ENCODE results near the gene ZNF749. TPM values are rescaled to one million over a fixed set of nuclear protein-coding genes. Genes with fewer than 3 reads are reported as not detected.

Gene ZNF749
- total and polyA plus RNA-seq, 2 of the 4 experiments (the other 2 are of a cell fraction) = 7.9 to 9.9 TPM

GRCh38 chr19:57403737-57404563, 31.2 kb upstream of the ZNF749 start:
- no peak overlapping the region for H3K4me3 ChIP-seq (ENCODE audit: insufficient read depth, low read depth, low read length)
- H3K23ac ChIP-seq (ENCODE audit: low read depth, low read length) = no peak overlapping the region
- H4K5ac ChIP-seq (ENCODE audit: low read depth, low read length) = no peak overlapping the region
- H2BK120ac ChIP-seq (ENCODE audit: low read depth, low read length) = no peak overlapping the region
- H2AFZ ChIP-seq (replicated peaks; ENCODE audit: low read length, poor library complexity) = no peak overlapping the region
- WGBS, 2 experiments (ENCODE audit: extremely low coverage in 2 of 2, insufficient read length in 1 of 2) = 98% methylated on average over 5 of the region's 9 CpGs; no CpG with 5 or more reads in 1 of the 2 experiments
- H3K27me3 ChIP-seq (ENCODE audit: control insufficient read depth, insufficient read depth, low read length) = no peaks in the 10 kb centered on the region
- DNase-seq (no peak), ATAC-seq (ENCODE audit: low read depth) (no peak)
- no TSS peak for BruUV-seq (replicated peaks)
- CTCF ChIA-PET = no interaction called here
- no peak overlapping the region for H3K4me2 ChIP-seq (ENCODE audit: low read depth, low read length)
- in situ Hi-C loops (cut with MboI; ENCODE audit: low sequenced_read_pairs) (no loop called here), dilution Hi-C loops (cut with HindIII; ENCODE audit: low sequenced_read_pairs, unreplicated experiment) (no loop called here), intact Hi-C loops (cut with micrococcal nuclease) (no loop called here)
- H3K18ac ChIP-seq (ENCODE audit: low read depth, low read length) = no peak overlapping the region
- no peak overlapping the region for H3K56ac ChIP-seq (ENCODE audit: extremely low read depth, insufficient read depth, low read length)
- no peak overlapping the region for H2AK9ac ChIP-seq (replicated peaks; ENCODE audit: low read depth, low read length, poor library complexity)
- peaks cover 2% of the 10 kb centered on the region; the same call in 1 of the 2 replicates for H3K9me1 ChIP-seq (ENCODE audit: insufficient read depth, low read length)
- no peak overlapping the region for H2BK5ac ChIP-seq (ENCODE audit: low read depth, low read length, poor library complexity, severe bottlenecking)
- H3K14ac ChIP-seq (replicated peaks; ENCODE audit: low read depth, low read length) = no peak overlapping the region
- no peak overlapping the region for H3K27ac ChIP-seq (ENCODE audit: insufficient read depth, low read length)
- no peak for TF ChIP-seq USF2 (IDR thresholded peaks at IDR 0.05; ENCODE audit: low read depth, low read length)
- no peak for TF ChIP-seq MAZ (IDR thresholded peaks at IDR 0.05; ENCODE audit: borderline replicate concordance, low read depth, low read length)
- no peak for TF ChIP-seq RCOR1 (IDR thresholded peaks at IDR 0.05; ENCODE audit: insufficient replicate concordance, low read length)
- TF ChIP-seq BHLHE40 (IDR thresholded peaks at IDR 0.05; ENCODE audit: low read depth, low read length) = no peak
- no peak for TF ChIP-seq FOS (IDR thresholded peaks at IDR 0.05; ENCODE audit: low read depth, low read length)
- no peak for TF ChIP-seq RFX5 (IDR thresholded peaks at IDR 0.05; ENCODE audit: low read depth, low read length)
- TF ChIP-seq CHD1 (IDR thresholded peaks at IDR 0.05; ENCODE audit: low read depth, low read length) = no peak
- TF ChIP-seq CEBPB (IDR thresholded peaks at IDR 0.05; ENCODE audit: low read depth, low read length) = no peak
- no peaks in the 10 kb centered on the region for H3K4me1 ChIP-seq (ENCODE audit: control insufficient read depth, insufficient read depth, low read length)
- no peak overlapping the region for H3K9ac ChIP-seq (ENCODE audit: low read depth, low read length)
- H3K9me3 ChIP-seq (ENCODE audit: control insufficient read depth, insufficient read depth, low read length) = peaks cover 4% of the 10 kb centered on the region
- no peak overlapping the region for H3K4ac ChIP-seq (ENCODE audit: low read depth, low read length)
- no peak overlapping the region for H2BK15ac ChIP-seq (ENCODE audit: low read depth, low read length)
- no peaks in the 10 kb centered on the region for H4K20me1 ChIP-seq (ENCODE audit: insufficient read depth, low read length)
- H2AK5ac ChIP-seq (ENCODE audit: low read depth, low read length) = no peak overlapping the region
- no peak overlapping the region for H4K91ac ChIP-seq (ENCODE audit: insufficient read depth, low read depth, low read length)
- H4K8ac ChIP-seq (ENCODE audit: low read depth in 2 of 2, low read length in 2 of 2) = no peak overlapping the region
- no peak overlapping the region for H2BK20ac ChIP-seq (ENCODE audit: low read depth, low read length)
- peaks cover 6 to 8% of the 10 kb centered on the region in 2 experiments; a peak in 2 of 4 replicates for H3K79me1 ChIP-seq (ENCODE audit: low read depth in 1 of 2, low read length in 2 of 2)
- POLR2A ChIA-PET (ENCODE audit: unreplicated experiment) = no interaction called here
- H3K36me3 ChIP-seq (ENCODE audit: control insufficient read depth, insufficient read depth, low read length) = peaks cover 6% of the 10 kb centered on the region

Measured in IMR-90 (cell line).